Prostate gland (tissue), 2 donors: Measurements from ENCODE around the gene NFIX. TPM values are rescaled to one million over a fixed set of nuclear protein-coding genes. Genes with fewer than 3 reads are reported as not detected.

ENCODE experiments used
- DNase-seq: peaks from one replicate; pipeline ENCODE4 v3.0.0-alpha.2; 2019; ENCODE audit warnings: low spot score
- H3K27ac ChIP-seq, 2 donors: fragments of 200-600 bp; sonication (generic); 2 replicates each; pipeline ENCODE4 v1.5.1; 2017 to 2019
- H3K27me3 ChIP-seq: fragments of 200-600 bp; sonication (generic); replicated peaks from 2 replicates; pipeline ENCODE4 v1.5.1; 2019; ENCODE audit not compliant: insufficient read depth
- H3K36me3 ChIP-seq, 2 donors: fragments of 200-600 bp; sonication (generic); 1 replicate in 1 of 2; 2 replicates in 1 of 2; pipeline versions ENCODE4 v1.5.1 to v1.8.1; 2017 to 2019
- H3K4me1 ChIP-seq: fragments of 200-600 bp; sonication (generic); replicated peaks from 2 replicates; pipeline ENCODE4 v1.5.1; 2019
- H3K4me3 ChIP-seq, 2 donors: fragments of 200-600 bp; sonication (generic); 2 replicates each; pipeline ENCODE4 v1.5.1; 2017 to 2019
- H3K9me3 ChIP-seq: fragments of 200-600 bp; sonication (generic); 2 replicates; pipeline ENCODE4 v1.5.1; 2017
- CTCF ChIP-seq, 4 experiments: fragments of 200-600 bp in 2 of 4; fragments of 450-650 bp in 2 of 4; sonication (generic) in 2 of 4; IDR thresholded peaks; 1 replicate in 3 of 4; 2 replicates in 1 of 4; pipeline ENCODE4 v1.5.1; 2016 to 2019; ENCODE audit warnings: antibody characterized with exemption in 4 of 4, mild to moderate bottlenecking in 2 of 4, moderate library complexity in 2 of 4
- POLR2A ChIP-seq: fragments of 450-650 bp; IDR thresholded peaks from one replicate; pipeline ENCODE4 v1.6.1; 2016; ENCODE audit warnings: antibody characterized with exemption, mild to moderate bottlenecking
- POLR2AphosphoS5 ChIP-seq: sonication (generic); formaldehyde crosslinking; IDR thresholded peaks from one replicate; pipeline ENCODE4 v1.6.1; 2017; ENCODE audit warnings: antibody characterized with exemption
- WGBS: methylation state at CpG from one replicate; pipeline ENCODE4 v1.1.5; 2018; 5-methylcytosine and 5-hydroxymethylcytosine counted together
- intact Hi-C: fragments of 100-400 bp; cut with DNase I; formaldehyde crosslinking; loops from one replicate; pipeline ENCODE4 v1.14.2; 2022
- total RNA-seq, 2 donors: library from RNA; depleted of rRNA; stranded (reverse); fragments of >200 nt; gene quantifications; one replicate each; pipeline ENCODE4 v1.1.0, GENCODE V29; 2016

The NFIX gene
- total RNA-seq, 2 donors from 2014 or later = 185 to 286 TPM

GRCh38 chr19:13109361-13110098 lies 114.3 kb downstream of the NFIX start:
- Histone ChIP-seq H3K9me3 (no peaks in the 10 kb centered on the region), H3K36me3 (peaks cover 3 to 6% of the 10 kb centered on the region in 2 donors), H3K27me3 (no peaks in the 10 kb centered on the region), H3K4me1 (no peaks in the 10 kb centered on the region), H3K27ac (no peak overlapping the region), H3K4me3 (no peak overlapping the region)
- 90% methylated on average over 30 of the region's 30 CpGs for WGBS
- DNase-seq = no peak
- TF ChIP-seq POLR2A = no peak
- TF ChIP-seq CTCF (IDR thresholded peaks at IDR 0.05) = no peak
- TF ChIP-seq POLR2AphosphoS5 = no peak
- intact Hi-C loops = no loop called here

GRCh38 chr19:13110099-13110610 lies 114.9 kb downstream of the NFIX start:
- TF ChIP-seq POLR2AphosphoS5 = no peak
- TF ChIP-seq POLR2A = no peak
- no peak for TF ChIP-seq CTCF (IDR thresholded peaks at IDR 0.05)
- Histone ChIP-seq H3K9me3 (no peaks in the 10 kb centered on the region), H3K27me3 (no peaks in the 10 kb centered on the region), H3K4me1 (peaks cover 2% of the 10 kb centered on the region), H3K36me3 (peaks cover 3 to 6% of the 10 kb centered on the region in 2 donors), H3K4me3 (no peak overlapping the region), H3K27ac (no peak overlapping the region)
- WGBS = 94% methylated on average over 15 of the region's 15 CpGs
- no peak for DNase-seq
- intact Hi-C loops = no loop called here

GRCh38 chr19:13112555-13112954 lies 117.3 kb downstream of the NFIX start:
- no peak overlapping the region for H3K27ac ChIP-seq
- no peak for DNase-seq
- H3K36me3 ChIP-seq = peaks cover 3 to 6% of the 10 kb centered on the region in 2 donors
- peaks cover 11% of the 10 kb centered on the region for H3K4me1 ChIP-seq
- no peaks in the 10 kb centered on the region for H3K27me3 ChIP-seq
- intact Hi-C loops = no loop called here
- H3K4me3 ChIP-seq = no peak overlapping the region
- H3K9me3 ChIP-seq = no peaks in the 10 kb centered on the region
- WGBS = 86% methylated on average over 10 of the region's 10 CpGs
- no peak for TF ChIP-seq CTCF (IDR thresholded peaks at IDR 0.05)
- no peak for TF ChIP-seq POLR2A
- no peak for TF ChIP-seq POLR2AphosphoS5

DNA sequence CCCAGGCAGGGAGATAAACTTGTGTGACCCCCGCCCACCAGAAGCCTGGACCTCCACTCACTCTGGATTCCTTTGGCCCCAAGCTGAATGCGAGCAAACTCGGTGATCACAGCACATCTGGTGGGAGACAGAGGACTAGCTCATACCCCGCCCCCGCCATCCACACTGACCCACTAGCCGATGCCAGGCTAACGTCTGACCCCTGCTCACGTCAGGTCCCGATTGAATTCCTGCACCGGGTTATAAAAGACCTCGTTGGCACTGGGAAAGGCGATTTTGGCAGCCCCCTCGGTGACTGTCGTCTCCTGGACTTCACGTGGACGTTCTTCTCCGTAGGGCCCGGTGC lies 120.6 kb downstream of the NFIX start:
- intact Hi-C loops = no loop called here
- Histone ChIP-seq H3K4me1 (peaks cover 11% of the 10 kb centered on the region), H3K27ac (peak overlapping the region in 1 of 2 donors; percentile 69), H3K36me3 (peaks cover 3 to 6% of the 10 kb centered on the region in 2 donors), H3K4me3 (peak overlapping the region; percentile 77 to 80), H3K9me3 (no peaks in the 10 kb centered on the region), H3K27me3 (no peaks in the 10 kb centered on the region)
- no peak for TF ChIP-seq POLR2AphosphoS5
- no peak for TF ChIP-seq CTCF (IDR thresholded peaks at IDR 0.05)
- no peak for TF ChIP-seq POLR2A
- DNase-seq = no peak
- WGBS = 2% methylated on average over 18 of the region's 18 CpGs
